ENCODE data around the gene TGFBR3.

GRCh38 chr1:91924146-91924545 is 38.2 kb upstream of the TGFBR3 start:
- TF ChIP-seq CTCF (IDR thresholded peaks at IDR 0.05; ENCODE audit: insufficient read depth, low read length, poor library complexity, severe bottlenecking), result no peak
- TF ChIP-seq EZH2phosphoT487 (conservative IDR thresholded peaks at IDR 0.05; ENCODE audit: low read length), result no peak
